Tibial nerve (tissue), 4 donors: Measurements from ENCODE around the gene CD7. TPM values are rescaled to one million over a fixed set of nuclear protein-coding genes. Genes with fewer than 3 reads are reported as not detected.

ENCODE experiments used
- DNase-seq, 2 donors: peaks; one replicate each; pipeline ENCODE4 v3.0.0-alpha.2; 2019; ENCODE audit warnings: low spot score in 2 of 2
- H3K27ac ChIP-seq, 4 donors: fragments of 200-600 bp; sonication (generic) in 3 of 4; one replicate each; pipeline ENCODE4 v1.5.1; 2017 to 2019; ENCODE audit warnings: mild to moderate bottlenecking in 1 of 4
- H3K27me3 ChIP-seq, 2 donors: fragments of 200-600 bp; sonication (generic) in 1 of 2; one replicate each; pipeline versions ENCODE4 v1.5.1 to v1.6.0; 2017 to 2019
- H3K36me3 ChIP-seq, 3 donors: fragments of 200-600 bp; sonication (generic); one replicate each; pipeline ENCODE4 v1.5.1; 2018 to 2019
- H3K4me1 ChIP-seq, 4 donors: fragments of 200-600 bp; sonication (generic) in 3 of 4; one replicate each; pipeline ENCODE4 v1.5.1; 2017 to 2019
- H3K4me3 ChIP-seq, 4 donors: fragments of 200-600 bp; sonication (generic) in 3 of 4; one replicate each; pipeline ENCODE4 v1.5.1; 2017 to 2019; ENCODE audit warnings: mild to moderate bottlenecking in 1 of 4, moderate library complexity in 1 of 4
- H3K9me3 ChIP-seq, 4 donors: fragments of 200-600 bp; sonication (generic) in 3 of 4; one replicate each; pipeline ENCODE4 v1.5.1; 2017 to 2019
- EP300 ChIP-seq, 2 donors: sonication (generic); formaldehyde crosslinking; IDR thresholded peaks; one replicate each; pipeline ENCODE4 v1.6.1; 2017; ENCODE audit warnings: antibody characterized with exemption in 2 of 2, mild to moderate bottlenecking in 1 of 2
- POLR2A ChIP-seq, 2 donors: fragments of 450-650 bp; IDR thresholded peaks; one replicate each; pipeline ENCODE4 v1.6.1; 2017; ENCODE audit warnings: antibody characterized with exemption in 2 of 2, mild to moderate bottlenecking in 2 of 2, moderate library complexity in 2 of 2
- WGBS, 2 donors: methylation state at CpG; one replicate each; pipeline ENCODE4 v1.1.5; 2018; 5-methylcytosine and 5-hydroxymethylcytosine counted together
- total RNA-seq, 4 donors: library from RNA; depleted of rRNA; stranded (reverse); fragments of >200 nt; gene quantifications; one replicate each; pipeline ENCODE4 v1.1.0, GENCODE V29; 2016
- TF ChIP-seq, protein P1 (sequence below), 5 experiments: fragments of 200-600 bp in 3 of 5; fragments of 450-650 bp in 2 of 5; sonication (generic) in 3 of 5; IDR thresholded peaks; one replicate each; pipeline ENCODE4 v1.5.1; 2016 to 2019; ENCODE audit warnings: antibody characterized with exemption in 5 of 5, mild to moderate bottlenecking in 3 of 5, moderate library complexity in 2 of 5

CD7 gene
- total RNA-seq, 4 donors from 2014 or later = 0.63 to 0.90 TPM; not detected in 2

DNA sequence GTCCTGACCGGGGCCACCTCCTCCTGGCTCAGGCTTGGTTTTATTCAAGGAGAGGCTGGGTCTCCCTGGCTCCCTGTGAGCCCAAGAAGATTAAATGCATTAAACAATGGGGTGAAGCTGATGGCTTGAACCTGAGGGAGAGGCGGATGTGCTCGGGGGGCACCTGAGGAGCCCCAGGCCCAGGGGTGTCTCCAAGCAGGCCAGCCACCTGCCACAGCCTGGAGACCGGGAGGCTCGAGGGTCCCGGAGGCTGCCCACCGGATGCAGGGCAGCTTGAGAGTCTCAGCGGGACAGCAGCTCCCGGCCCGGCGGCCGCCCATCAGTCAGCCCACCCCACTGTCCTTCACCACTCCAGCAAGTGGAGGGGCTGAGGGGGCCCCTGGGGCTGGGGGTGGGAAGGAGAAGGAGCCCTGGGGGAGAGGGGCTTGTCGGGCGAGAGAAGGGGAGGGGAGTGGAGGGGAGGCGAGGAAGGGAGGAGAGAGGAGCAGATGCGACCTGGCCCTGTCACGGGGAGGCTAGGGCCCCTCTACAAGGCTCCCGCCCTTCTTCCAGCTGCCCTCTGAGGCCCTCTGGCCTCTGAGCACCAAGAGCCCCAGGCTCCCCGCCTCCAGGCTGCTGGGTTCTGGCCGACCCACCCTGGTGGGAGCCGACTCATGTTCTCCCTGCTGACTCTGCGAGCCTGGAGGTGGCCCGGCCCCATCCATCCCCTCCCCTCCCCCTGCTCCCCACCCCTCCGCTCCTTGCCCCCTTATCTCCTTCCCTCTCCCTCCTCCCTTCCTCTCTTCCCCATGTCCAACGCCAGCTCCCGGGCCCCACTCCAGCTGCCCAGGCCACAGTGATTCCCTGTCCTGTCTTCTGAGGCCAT is 13.2 kb downstream of the CD7 start:
- Histone ChIP-seq H3K27ac (no peak overlapping the region), H3K4me1 (peaks cover 0 to 17% (median 7%) of the 10 kb centered on the region in 4 donors), H3K4me3 (no peak overlapping the region), H3K36me3 (no peaks in the 10 kb centered on the region), H3K9me3 (no peaks in the 10 kb centered on the region), H3K27me3 (peaks cover 0 to 8% of the 10 kb centered on the region in 2 donors)
- TF ChIP-seq EP300 (IDR thresholded peaks at IDR 0.05) = no peak
- no peak for TF ChIP-seq POLR2A (IDR thresholded peaks at IDR 0.05)
- TF ChIP-seq, protein P1, sequence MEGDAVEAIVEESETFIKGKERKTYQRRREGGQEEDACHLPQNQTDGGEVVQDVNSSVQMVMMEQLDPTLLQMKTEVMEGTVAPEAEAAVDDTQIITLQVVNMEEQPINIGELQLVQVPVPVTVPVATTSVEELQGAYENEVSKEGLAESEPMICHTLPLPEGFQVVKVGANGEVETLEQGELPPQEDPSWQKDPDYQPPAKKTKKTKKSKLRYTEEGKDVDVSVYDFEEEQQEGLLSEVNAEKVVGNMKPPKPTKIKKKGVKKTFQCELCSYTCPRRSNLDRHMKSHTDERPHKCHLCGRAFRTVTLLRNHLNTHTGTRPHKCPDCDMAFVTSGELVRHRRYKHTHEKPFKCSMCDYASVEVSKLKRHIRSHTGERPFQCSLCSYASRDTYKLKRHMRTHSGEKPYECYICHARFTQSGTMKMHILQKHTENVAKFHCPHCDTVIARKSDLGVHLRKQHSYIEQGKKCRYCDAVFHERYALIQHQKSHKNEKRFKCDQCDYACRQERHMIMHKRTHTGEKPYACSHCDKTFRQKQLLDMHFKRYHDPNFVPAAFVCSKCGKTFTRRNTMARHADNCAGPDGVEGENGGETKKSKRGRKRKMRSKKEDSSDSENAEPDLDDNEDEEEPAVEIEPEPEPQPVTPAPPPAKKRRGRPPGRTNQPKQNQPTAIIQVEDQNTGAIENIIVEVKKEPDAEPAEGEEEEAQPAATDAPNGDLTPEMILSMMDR (IDR thresholded peaks at IDR 0.05) = no peak
- DNase-seq = no peak
- 57 to 59% methylated on average over 19 to 23 of the region's 26 CpGs for WGBS, 2 donors

DNA sequence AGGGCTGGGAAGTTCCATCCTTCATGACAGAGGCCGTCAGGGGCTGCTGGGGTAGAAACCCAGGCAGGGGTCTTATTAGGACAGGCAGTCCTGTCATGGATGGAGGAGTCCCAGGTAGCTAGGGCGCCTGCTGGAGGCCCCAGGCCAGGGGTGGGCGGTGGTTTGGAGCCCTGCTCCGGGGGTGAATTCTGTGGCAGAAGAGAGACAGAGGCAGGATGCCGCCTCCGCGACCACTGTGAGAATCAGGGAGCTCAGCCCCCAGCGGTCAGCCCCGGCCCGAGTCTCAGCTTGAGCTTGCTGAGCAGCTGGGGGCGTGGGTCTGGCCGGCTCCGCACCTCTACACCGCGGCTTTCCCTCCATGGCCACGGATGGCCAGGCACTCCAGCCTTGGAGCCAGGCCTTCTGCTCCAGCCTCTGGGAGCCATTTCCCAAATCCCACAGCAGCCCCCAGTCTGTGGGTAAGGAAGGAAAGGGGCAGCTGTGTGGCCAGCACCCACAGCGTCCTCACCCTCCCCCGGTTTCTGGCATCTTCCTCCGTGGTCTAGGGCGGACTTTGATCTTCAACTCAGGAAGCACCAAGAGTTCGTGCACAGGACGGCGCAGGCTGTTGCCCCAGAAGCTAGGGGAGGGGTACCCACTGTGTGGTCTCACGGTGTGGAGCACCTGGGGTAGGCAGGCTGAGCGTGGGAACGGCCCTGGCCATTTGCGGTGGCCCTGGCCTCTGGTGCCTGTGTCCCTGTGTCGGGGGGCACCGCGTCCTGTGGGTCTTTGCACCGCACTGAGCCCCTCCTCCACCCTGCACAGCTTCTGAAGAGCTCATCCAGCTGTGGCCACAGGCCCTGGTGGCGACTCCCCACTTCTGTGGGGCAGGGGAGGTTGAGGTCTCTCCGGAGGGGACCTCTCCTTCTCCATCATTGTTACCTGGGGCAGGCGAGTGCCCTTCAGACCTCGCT is 14.1 kb downstream of the CD7 start:
- Histone ChIP-seq H3K9me3 (no peaks in the 10 kb centered on the region), H3K27ac (peak overlapping the region in 1 of 4 donors; percentile 34), H3K4me1 (peaks cover 0 to 26% (median 16%) of the 10 kb centered on the region in 4 donors), H3K4me3 (no peak overlapping the region), H3K36me3 (no peaks in the 10 kb centered on the region), H3K27me3 (peaks cover 0 to 4% of the 10 kb centered on the region in 2 donors)
- TF ChIP-seq POLR2A (IDR thresholded peaks at IDR 0.05) (no peak), EP300 (IDR thresholded peaks at IDR 0.05) (no peak)
- TF ChIP-seq, protein P1 (IDR thresholded peaks at IDR 0.05) = no peak
- no peak for DNase-seq
- 75 to 88% methylated on average over 25 to 27 of the region's 35 CpGs for WGBS, 2 donors

DNA sequence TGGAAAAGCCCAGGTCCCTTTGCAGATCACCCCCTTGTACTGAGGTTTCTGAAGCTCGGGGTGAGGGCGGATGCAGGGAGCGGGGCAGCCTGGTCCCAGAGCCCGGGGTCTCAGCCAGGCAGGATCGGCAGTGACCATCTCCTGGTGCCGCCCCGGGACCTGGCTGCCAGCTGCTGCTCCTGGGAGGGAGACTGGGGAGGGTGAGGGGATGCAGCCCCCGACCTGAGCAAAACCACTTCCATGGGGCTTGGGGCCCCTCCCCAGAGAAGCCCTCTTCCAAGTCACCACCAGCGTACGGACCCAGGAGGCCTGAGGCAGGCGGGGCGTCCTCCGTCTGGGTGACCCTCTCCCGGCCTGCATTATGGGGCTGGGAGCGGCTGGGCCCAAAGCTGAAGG is 14.8 kb downstream of the CD7 start:
- TF ChIP-seq POLR2A (IDR thresholded peaks at IDR 0.05) (no peak), EP300 (IDR thresholded peaks at IDR 0.05) (no peak)
- TF ChIP-seq, protein P1 (IDR thresholded peaks at IDR 0.05) = no peak
- Histone ChIP-seq H3K4me1 (peaks cover 0 to 33% (median 20%) of the 10 kb centered on the region in 4 donors), H3K27me3 (peaks cover 0 to 2% of the 10 kb centered on the region in 2 donors), H3K9me3 (no peaks in the 10 kb centered on the region), H3K27ac (peak overlapping the region in 1 of 4 donors; percentile 34), H3K36me3 (no peaks in the 10 kb centered on the region), H3K4me3 (no peak overlapping the region)
- DNase-seq = no peak
- 92 to 93% methylated on average over 3 to 15 of the region's 15 CpGs for WGBS, 2 donors

DNA sequence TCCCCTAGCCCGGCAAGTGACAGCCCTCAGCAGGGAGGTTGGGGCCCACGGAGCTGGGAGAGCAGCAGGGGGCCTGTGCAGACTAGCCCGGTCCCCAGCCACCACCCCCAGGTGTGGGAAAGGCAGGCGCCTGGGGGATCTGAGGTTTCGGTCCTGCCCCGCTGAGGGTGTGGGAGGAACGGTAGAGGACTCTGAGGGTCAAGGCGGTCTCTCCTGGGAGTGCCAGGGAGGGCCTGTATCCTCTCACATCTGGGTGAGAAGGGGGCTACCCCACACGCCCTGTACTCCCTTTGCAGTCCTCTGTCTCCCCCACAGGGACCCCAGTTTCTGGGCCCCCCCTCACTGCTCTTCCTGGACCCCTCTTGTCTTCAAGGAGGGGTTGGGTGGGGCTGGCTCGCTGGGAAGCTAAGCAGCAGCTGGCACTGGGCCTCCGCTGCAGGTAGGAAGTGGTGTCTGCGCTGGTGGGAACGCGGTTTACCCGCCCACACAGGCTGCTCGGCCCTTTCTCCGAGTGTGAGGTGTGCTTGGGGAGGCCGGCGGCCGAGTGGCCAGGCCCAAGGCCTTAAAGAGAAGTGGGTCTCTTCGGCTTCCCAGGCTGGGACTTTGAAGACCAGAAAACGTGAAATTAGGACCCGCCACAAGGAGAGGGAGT is 15.4 kb downstream of the CD7 start:
- H3K27me3 ChIP-seq = no peaks in the 10 kb centered on the region
- peaks cover 0 to 38% (median 24%) of the 10 kb centered on the region in 4 donors for H3K4me1 ChIP-seq
- TF ChIP-seq EP300 (IDR thresholded peaks at IDR 0.05) (no peak), POLR2A (IDR thresholded peaks at IDR 0.05) (no peak)
- TF ChIP-seq, protein P1 (IDR thresholded peaks at IDR 0.05) = no peak
- H3K36me3 ChIP-seq = no peaks in the 10 kb centered on the region
- H3K4me3 ChIP-seq = no peak overlapping the region
- peak overlapping the region in 1 of 4 donors; percentile 34 for H3K27ac ChIP-seq
- DNase-seq = no peak
- 74 to 88% methylated on average over 18 to 21 of the region's 23 CpGs for WGBS, 2 donors
- no peaks in the 10 kb centered on the region for H3K9me3 ChIP-seq
